Glutamatergic neuron (in vitro differentiated cells): Measurements from ENCODE around the gene ERBIN. TPM values are rescaled to one million over a fixed set of nuclear protein-coding genes. Genes with fewer than 3 reads are reported as not detected.

Source experiments
- DNase-seq: peaks from one replicate; pipeline ENCODE4 v3.0.0; 2022
- H3K27ac Mint-ChIP-seq: one replicate; pipeline ENCODE4 v1.8.0; 2020; ENCODE audit warnings: mild to moderate bottlenecking, mixed read lengths, inconsistent platforms; ENCODE audit not compliant: unreplicated experiment
- H3K27me3 Mint-ChIP-seq: one replicate; pipeline ENCODE4 v1.8.0; 2020; ENCODE audit warnings: mild to moderate bottlenecking, moderate library complexity, mixed read lengths, inconsistent platforms; ENCODE audit not compliant: unreplicated experiment
- H3K36me3 Mint-ChIP-seq: one replicate; pipeline ENCODE4 v1.8.0; 2020; ENCODE audit warnings: mild to moderate bottlenecking, mixed read lengths, inconsistent platforms; ENCODE audit not compliant: unreplicated experiment
- H3K4me1 Mint-ChIP-seq: one replicate; pipeline ENCODE4 v1.8.0; 2020; ENCODE audit warnings: mild to moderate bottlenecking, low read depth, mixed read lengths, inconsistent platforms; ENCODE audit not compliant: unreplicated experiment
- H3K4me3 Mint-ChIP-seq: one replicate; pipeline ENCODE4 v1.8.0; 2020; ENCODE audit warnings: mild to moderate bottlenecking, mixed read lengths, inconsistent platforms; ENCODE audit not compliant: unreplicated experiment
- H3K9me3 Mint-ChIP-seq: one replicate; pipeline ENCODE4 v1.8.0; 2020; ENCODE audit warnings: mild to moderate bottlenecking, moderate library complexity, mixed read lengths, inconsistent platforms; ENCODE audit not compliant: unreplicated experiment
- total RNA-seq: library from RNA; stranded (reverse); fragmentation: NEBNext Ultra II Directional; extraction: Animal tissue kit (Norgen Biotek cat#: 25700); gene quantifications from one replicate; pipeline ENCODE4 v1.2.1, GENCODE V29; 2021; ENCODE audit not compliant: unreplicated experiment
- TF ChIP-seq, protein P1 (sequence below): fragments of 200-600 bp; sonication (generic); IDR thresholded peaks from one replicate; pipeline ENCODE4 v1.5.0; 2021; ENCODE audit not compliant: partially characterized antibody, unreplicated experiment

Gene ERBIN
- total RNA-seq, 1 donor from 2014 or later = 67.7 TPM

DNA sequence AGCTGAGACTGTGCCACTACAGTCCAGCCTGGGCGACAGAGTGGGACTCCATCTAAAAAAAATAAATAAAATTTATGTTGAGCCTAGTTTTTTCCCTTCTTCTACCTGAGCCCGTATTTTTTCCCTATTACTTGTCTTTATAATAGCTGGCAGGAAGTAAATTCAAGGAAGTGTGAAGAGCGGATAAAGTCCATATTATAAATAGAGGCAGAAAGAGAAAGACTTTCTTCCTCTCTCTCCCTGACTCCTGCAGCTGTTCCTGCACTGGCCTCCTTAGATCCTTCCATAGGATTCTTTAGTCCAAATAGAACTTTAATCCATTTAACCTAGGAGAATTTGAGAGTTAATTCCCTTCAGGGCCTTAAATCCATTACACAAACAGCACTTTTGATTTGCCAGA, 10.3 kb upstream of the ERBIN start:
- TF ChIP-seq, protein P1, sequence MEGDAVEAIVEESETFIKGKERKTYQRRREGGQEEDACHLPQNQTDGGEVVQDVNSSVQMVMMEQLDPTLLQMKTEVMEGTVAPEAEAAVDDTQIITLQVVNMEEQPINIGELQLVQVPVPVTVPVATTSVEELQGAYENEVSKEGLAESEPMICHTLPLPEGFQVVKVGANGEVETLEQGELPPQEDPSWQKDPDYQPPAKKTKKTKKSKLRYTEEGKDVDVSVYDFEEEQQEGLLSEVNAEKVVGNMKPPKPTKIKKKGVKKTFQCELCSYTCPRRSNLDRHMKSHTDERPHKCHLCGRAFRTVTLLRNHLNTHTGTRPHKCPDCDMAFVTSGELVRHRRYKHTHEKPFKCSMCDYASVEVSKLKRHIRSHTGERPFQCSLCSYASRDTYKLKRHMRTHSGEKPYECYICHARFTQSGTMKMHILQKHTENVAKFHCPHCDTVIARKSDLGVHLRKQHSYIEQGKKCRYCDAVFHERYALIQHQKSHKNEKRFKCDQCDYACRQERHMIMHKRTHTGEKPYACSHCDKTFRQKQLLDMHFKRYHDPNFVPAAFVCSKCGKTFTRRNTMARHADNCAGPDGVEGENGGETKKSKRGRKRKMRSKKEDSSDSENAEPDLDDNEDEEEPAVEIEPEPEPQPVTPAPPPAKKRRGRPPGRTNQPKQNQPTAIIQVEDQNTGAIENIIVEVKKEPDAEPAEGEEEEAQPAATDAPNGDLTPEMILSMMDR = no peak

DNA sequence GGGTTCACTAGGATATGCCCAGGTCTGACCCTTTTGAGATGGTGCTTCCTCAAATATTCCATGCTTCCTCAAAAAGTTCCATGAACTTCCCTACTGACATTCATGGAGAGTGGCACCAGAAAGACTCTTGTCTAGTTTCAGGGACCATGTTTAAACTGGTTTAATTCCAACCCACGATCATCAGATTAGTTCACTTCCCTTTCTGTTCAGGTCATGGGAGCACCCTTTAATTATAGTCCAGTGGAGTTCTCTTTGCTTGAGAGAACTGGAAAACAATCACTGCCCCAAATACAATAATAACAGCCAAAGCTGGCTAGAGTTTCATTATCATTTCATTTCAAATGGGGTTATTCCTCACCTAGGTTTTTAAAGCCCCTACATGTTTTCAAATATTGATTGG, 9.7 kb upstream of the ERBIN start:
- TF ChIP-seq, protein P1 = no peak
- no peaks in the 10 kb centered on the region for H3K4me1 Mint-ChIP-seq
- peaks cover 3% of the 10 kb centered on the region for H3K27me3 Mint-ChIP-seq
- DNase-seq = no peak
- no peaks in the 10 kb centered on the region for H3K9me3 Mint-ChIP-seq
- no peaks in the 10 kb centered on the region for H3K36me3 Mint-ChIP-seq
- H3K27ac Mint-ChIP-seq = no peak overlapping the region
- H3K4me3 Mint-ChIP-seq = no peak overlapping the region

More for the DNA sequence above, 10.3 kb upstream of the ERBIN start:
- no peak overlapping the region for H3K27ac Mint-ChIP-seq
- no peak for DNase-seq
- H3K27me3 Mint-ChIP-seq = peaks cover 3% of the 10 kb centered on the region
- H3K4me3 Mint-ChIP-seq = no peak overlapping the region
- no peaks in the 10 kb centered on the region for H3K4me1 Mint-ChIP-seq
- H3K9me3 Mint-ChIP-seq = no peaks in the 10 kb centered on the region
- no peaks in the 10 kb centered on the region for H3K36me3 Mint-ChIP-seq

DNA sequence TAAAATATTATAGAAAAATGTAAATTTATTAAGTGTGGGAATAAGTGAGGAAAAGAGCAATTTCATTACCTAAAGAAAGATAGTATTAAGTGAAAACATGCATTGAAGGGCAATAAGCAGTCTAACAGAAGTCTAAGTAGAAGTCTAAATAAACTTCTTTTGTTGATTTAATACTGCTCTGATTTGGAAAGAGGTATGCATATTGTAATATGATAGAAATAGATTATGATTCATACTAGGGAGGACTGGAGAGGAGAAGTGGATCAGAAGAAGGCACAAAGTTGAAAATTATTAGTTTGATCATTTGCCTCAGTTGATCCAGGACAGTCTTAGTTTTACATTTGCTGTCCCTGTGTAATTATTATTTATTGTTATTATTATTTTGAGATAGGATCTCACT, 6.6 kb upstream of the ERBIN start:
- TF ChIP-seq, protein P1 = no peak
- peaks cover 3% of the 10 kb centered on the region for H3K4me1 Mint-ChIP-seq
- H3K36me3 Mint-ChIP-seq = no peaks in the 10 kb centered on the region

DNA sequence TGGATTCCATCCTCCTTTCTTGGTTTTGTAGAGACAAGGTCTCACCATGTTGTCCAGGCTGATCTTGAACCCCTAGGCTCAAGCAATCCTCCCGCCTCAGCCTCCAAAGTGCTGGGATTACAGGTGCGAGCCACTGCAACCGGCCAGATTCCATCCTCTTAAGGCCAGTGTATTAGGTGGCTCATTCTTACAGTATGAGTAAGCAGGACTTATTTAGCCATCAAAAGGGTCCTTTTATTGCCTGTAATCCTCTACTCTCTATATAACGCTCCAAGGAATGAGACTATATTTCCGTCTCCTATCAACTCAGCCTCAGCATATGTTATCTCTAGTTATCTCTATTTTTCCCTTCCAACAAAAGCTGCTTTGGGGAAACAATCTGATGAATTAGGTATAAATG, 3.0 kb upstream of the ERBIN start:
- Mint-ChIP-seq H3K4me3 (no peak overlapping the region), H3K4me1 (peaks cover 7% of the 10 kb centered on the region), H3K27ac (no peak overlapping the region), H3K9me3 (peaks cover 12% of the 10 kb centered on the region), H3K36me3 (no peaks in the 10 kb centered on the region), H3K27me3 (peaks cover 13% of the 10 kb centered on the region)
- TF ChIP-seq, protein P1 = no peak
- DNase-seq = no peak

More for the DNA sequence above, 6.6 kb upstream of the ERBIN start:
- Mint-ChIP-seq H3K9me3 (peaks cover 5% of the 10 kb centered on the region), H3K4me3 (no peak overlapping the region), H3K27ac (no peak overlapping the region), H3K27me3 (peaks cover 7% of the 10 kb centered on the region)
- no peak for DNase-seq

- TF ChIP-seq, protein P1 = no peak
- Mint-ChIP-seq H3K4me1 (peaks cover 9% of the 10 kb centered on the region), H3K36me3 (no peaks in the 10 kb centered on the region), H3K9me3 (peaks cover 12% of the 10 kb centered on the region), H3K27me3 (peaks cover 13% of the 10 kb centered on the region), H3K4me3 (peak overlapping the region; percentile 96), H3K27ac (peak overlapping the region; percentile 100)
- no peak for DNase-seq
Measured at GRCh38 chr5:65924366-65925043, 1.9 kb upstream of the ERBIN start.
